A549 (cell line): ENCODE data around the gene SPIN1. TPM values are rescaled to one million over a fixed set of nuclear protein-coding genes. Genes with fewer than 3 reads are reported as not detected.

Experiments
- ATAC-seq, 2 experiments: fragments of 200-7000 bp in 1 of 2; fragments of >200 bp in 1 of 2; cut with Nextera tagmentation in 1 of 2; cut with Tn5 transposase in 1 of 2; 3 replicates each; pipeline versions ENCODE4 v1.8.0 to v1.9.1; 2018 to 2020; ENCODE audit warnings: mild to moderate bottlenecking in 1 of 2, moderate library complexity in 1 of 2
- CTCF ChIA-PET: fragments of 300-600 bp; sonication (Branson Sonifier 250); formaldehyde crosslinking; extraction: SDS; loops from one replicate; lab custom pipeline; 2021; ENCODE audit warnings: antibody characterized with exemption, inconsistent platforms; lab: Yijun Ruan, JAX
- POLR2A ChIA-PET: fragments of 350-600 bp; formaldehyde crosslinking; extraction: SDS; loops from one replicate; lab custom pipeline; 2021; ENCODE audit warnings: antibody characterized with exemption, inconsistent platforms; lab: Yijun Ruan, JAX
- DNase-seq, 2 experiments: peaks; one replicate each; pipeline versions ENCODE4 v3.0.0 to v3.0.0-alpha.2; 2011 to 2016; ENCODE audit warnings: low read depth in 1 of 2, low spot score in 1 of 2
- FAIRE-seq: peaks from 2 replicates; lab custom pipeline; 2011; peaks lifted over from hg19 to GRCh38; lab: Jason Lieb, UNC
- H3K27ac ChIP-seq, 2 experiments: fragments of >200 bp; sonication (Bioruptor Twin); formaldehyde crosslinking; 3 replicates each; pipeline ENCODE4 v1.5.1; 2016 to 2017
- H3K4me1 ChIP-seq: fragments of >200 bp; sonication (Bioruptor Twin); formaldehyde crosslinking; 3 replicates; pipeline ENCODE4 v1.6.1; 2016
- H3K4me2 ChIP-seq: fragments of >200 bp; sonication (Bioruptor Twin); formaldehyde crosslinking; 3 replicates; pipeline ENCODE4 v1.6.1; 2016
- H3K4me3 ChIP-seq: fragments of >200 bp; sonication (Bioruptor Twin); formaldehyde crosslinking; 3 replicates; pipeline ENCODE4 v1.5.1; 2016
- H3K9me3 ChIP-seq: fragments of >200 bp; sonication (Bioruptor Twin); formaldehyde crosslinking; 3 replicates; pipeline ENCODE4 v1.6.1; 2016
- BHLHE40 ChIP-seq: IDR thresholded peaks from 2 replicates; pipeline ENCODE4 v1.6.1; 2012; ENCODE audit warnings: low read depth, low read length, inconsistent platforms
- CBX2 ChIP-seq: fragments of 200-600 bp; sonication (generic); IDR thresholded peaks from 2 replicates; pipeline ENCODE4 v1.6.1; 2016; ENCODE audit warnings: low read depth, mild to moderate bottlenecking, borderline replicate concordance
- CBX8 ChIP-seq: fragments of 200-600 bp; sonication (generic); IDR thresholded peaks from 2 replicates; pipeline ENCODE4 v1.6.1; 2016
- CEBPB ChIP-seq, 2 experiments: fragments of >200 bp in 1 of 2; sonication (Bioruptor Twin) in 1 of 2; formaldehyde crosslinking in 1 of 2; IDR thresholded peaks; 2 replicates each; pipeline ENCODE4 v1.6.1; 2012 to 2016
- CHD2 ChIP-seq: fragments of 150-350 bp; IDR thresholded peaks from 2 replicates; pipeline ENCODE4 v1.6.1; 2014; ENCODE audit warnings: low read length; ENCODE audit not compliant: partially characterized antibody
- E2F6 ChIP-seq: IDR thresholded peaks from 2 replicates; pipeline ENCODE4 v1.6.1; 2012; ENCODE audit warnings: low read depth, borderline replicate concordance
- ELK1 ChIP-seq: fragments of 150-350 bp; IDR thresholded peaks from 2 replicates; pipeline ENCODE4 v1.6.1; 2014; ENCODE audit warnings: low read depth, mild to moderate bottlenecking, low read length
- FOSB ChIP-seq: fragments of 250-450 bp; sonication (Bioruptor Pico); IDR thresholded peaks from 2 replicates; pipeline ENCODE4 v1.5.0; 2020; ENCODE audit warnings: mild to moderate bottlenecking, moderate library complexity
- FOXS1 ChIP-seq: fragments of 250-450 bp; sonication (Bioruptor Pico); IDR thresholded peaks from 2 replicates; pipeline ENCODE4 v1.5.0; 2020; ENCODE audit warnings: mild to moderate bottlenecking, moderate library complexity
- GATA3 ChIP-seq: IDR thresholded peaks from 2 replicates; pipeline ENCODE4 v1.6.1; 2012; ENCODE audit warnings: borderline replicate concordance
- HES2 ChIP-seq: fragments of >200 bp; sonication (Bioruptor Twin); formaldehyde crosslinking; IDR thresholded peaks from 2 replicates; pipeline ENCODE4 v1.6.1; 2016
- HOXA7 ChIP-seq: fragments of 250-450 bp; sonication (Bioruptor Pico); IDR thresholded peaks from 2 replicates; pipeline ENCODE4 v1.5.0; 2020; ENCODE audit warnings: mild to moderate bottlenecking, moderate library complexity
- HOXB13 ChIP-seq: fragments of 250-450 bp; sonication (Bioruptor Pico); IDR thresholded peaks from 2 replicates; pipeline ENCODE4 v1.5.0; 2020; ENCODE audit warnings: low read depth, mild to moderate bottlenecking, moderate library complexity
- JUN ChIP-seq, 2 experiments: fragments of >200 bp; sonication (Bioruptor Twin); formaldehyde crosslinking; IDR thresholded peaks; 2 replicates in 1 of 2; 3 replicates in 1 of 2; pipeline ENCODE4 v1.6.1; 2016 to 2017
- KDM1A ChIP-seq: fragments of 200-600 bp; sonication (generic); IDR thresholded peaks from 2 replicates; pipeline ENCODE4 v1.6.1; 2016; ENCODE audit warnings: low read depth, mild to moderate bottlenecking
- MAFK ChIP-seq: fragments of 450-650 bp; IDR thresholded peaks from 2 replicates; pipeline ENCODE4 v1.6.1; 2014; ENCODE audit not compliant: partially characterized antibody
- MAX ChIP-seq: IDR thresholded peaks from 2 replicates; pipeline ENCODE4 v1.6.1; 2012
- MYC ChIP-seq: IDR thresholded peaks from 2 replicates; pipeline ENCODE4 v1.6.1; 2012; ENCODE audit warnings: mild to moderate bottlenecking, inconsistent platforms, low read length, improper control_type of control experiment, borderline replicate concordance
- NFE2L2 ChIP-seq: fragments of 150-350 bp; conservative IDR thresholded peaks from 2 replicates; pipeline ENCODE4 v1.6.1; 2014; ENCODE audit warnings: low read length
- NR3C1 ChIP-seq: fragments of >200 bp; sonication (Bioruptor Twin); formaldehyde crosslinking; IDR thresholded peaks from 3 replicates; pipeline ENCODE4 v1.6.1; 2017
- RNF2 ChIP-seq: fragments of 200-600 bp; sonication (generic); IDR thresholded peaks from 2 replicates; pipeline ENCODE4 v1.6.1; 2016; ENCODE audit warnings: low read depth, mild to moderate bottlenecking, antibody characterized with exemption, moderate library complexity, borderline replicate concordance
- WGBS: methylation state at CpG from one replicate; pipeline ENCODE4 v1.1.6; 2017; ENCODE audit errors: missing lambda C conversion rate; 5-methylcytosine and 5-hydroxymethylcytosine counted together
- polyA plus RNA-seq, 4 experiments: library from polyadenylated mRNA; depleted of rRNA in 3 of 4; stranded (reverse); fragments of >200 nt; fragmentation: RNase III in 1 of 4; extraction: RNeasy Plus Mini Kit Qiagen cat#74134 plus additional on column Dnase treatment in 1 of 4; gene quantifications; 2 replicates in 3 of 4; 3 replicates in 1 of 4; pipeline ENCODE4 v1.2.3, GENCODE V29; 2011 to 2017
- TF ChIP-seq, protein P1 (sequence below): fragments of 250-450 bp; sonication (Bioruptor Pico); IDR thresholded peaks from 2 replicates; pipeline ENCODE4 v1.5.0; 2020; ENCODE audit warnings: low read depth, mild to moderate bottlenecking, moderate library complexity
- TF ChIP-seq, protein P2 (sequence below): fragments of 200-600 bp; sonication (generic); IDR thresholded peaks from 2 replicates; pipeline ENCODE4 v1.6.1; 2016; ENCODE audit warnings: antibody characterized with exemption, mild to moderate bottlenecking, moderate library complexity
- TF ChIP-seq, protein P3 (sequence below): IDR thresholded peaks from 2 replicates; pipeline ENCODE4 v1.6.1; 2012
- TF ChIP-seq, protein P4 (sequence below): fragments of >200 bp; sonication (Bioruptor Twin); formaldehyde crosslinking; IDR thresholded peaks from 3 replicates; pipeline ENCODE4 v1.6.1; 2016
- TF ChIP-seq, protein P5 (sequence below): fragments of 450-650 bp; IDR thresholded peaks from 2 replicates; pipeline ENCODE4 v1.6.1; 2014; ENCODE audit warnings: antibody characterized with exemption

SPIN1 gene
- polyA plus RNA-seq, 2 of the 4 experiments (the other 2 are of a cell fraction), result 47.8 to 83.9 TPM

DNA sequence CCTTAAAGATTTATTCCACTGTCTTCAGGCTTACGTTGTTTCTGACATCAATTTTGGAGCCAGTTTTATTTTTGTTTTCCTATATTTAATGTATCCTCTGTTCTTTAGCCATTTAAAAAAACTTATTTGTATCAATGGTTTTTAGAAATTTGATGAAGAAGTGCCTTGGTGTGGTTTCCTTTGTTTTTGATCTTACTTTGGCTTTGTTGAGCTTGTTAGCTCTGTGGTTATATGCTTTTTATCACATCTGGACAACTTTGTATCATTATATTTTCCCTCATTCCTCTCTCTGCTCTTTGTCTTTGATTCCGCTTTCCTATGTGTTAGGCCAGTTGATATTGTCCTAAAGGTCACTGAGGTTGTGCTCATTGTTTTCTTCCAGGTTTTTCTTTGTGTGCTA lies 58.5 kb downstream of the SPIN1 start:
- no peak for ATAC-seq
- POLR2A ChIA-PET, result no interaction called here
- Histone ChIP-seq H3K9me3 (no peaks in the 10 kb centered on the region), H3K4me2 (no peak overlapping the region), H3K4me1 (no peaks in the 10 kb centered on the region; the same call in 2 of the 3 replicates), H3K27ac (no peak overlapping the region), H3K4me3 (no peak overlapping the region)
- DNase-seq, result no peak
- TF ChIP-seq, protein P1, sequence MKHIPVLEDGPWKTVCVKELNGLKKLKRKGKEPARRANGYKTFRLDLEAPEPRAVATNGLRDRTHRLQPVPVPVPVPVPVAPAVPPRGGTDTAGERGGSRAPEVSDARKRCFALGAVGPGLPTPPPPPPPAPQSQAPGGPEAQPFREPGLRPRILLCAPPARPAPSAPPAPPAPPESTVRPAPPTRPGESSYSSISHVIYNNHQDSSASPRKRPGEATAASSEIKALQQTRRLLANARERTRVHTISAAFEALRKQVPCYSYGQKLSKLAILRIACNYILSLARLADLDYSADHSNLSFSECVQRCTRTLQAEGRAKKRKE (CRISPR knock-in tag), result no peak
- no peak for TF ChIP-seq CEBPB (IDR thresholded peaks at IDR 0.05)
- TF ChIP-seq, protein P2, sequence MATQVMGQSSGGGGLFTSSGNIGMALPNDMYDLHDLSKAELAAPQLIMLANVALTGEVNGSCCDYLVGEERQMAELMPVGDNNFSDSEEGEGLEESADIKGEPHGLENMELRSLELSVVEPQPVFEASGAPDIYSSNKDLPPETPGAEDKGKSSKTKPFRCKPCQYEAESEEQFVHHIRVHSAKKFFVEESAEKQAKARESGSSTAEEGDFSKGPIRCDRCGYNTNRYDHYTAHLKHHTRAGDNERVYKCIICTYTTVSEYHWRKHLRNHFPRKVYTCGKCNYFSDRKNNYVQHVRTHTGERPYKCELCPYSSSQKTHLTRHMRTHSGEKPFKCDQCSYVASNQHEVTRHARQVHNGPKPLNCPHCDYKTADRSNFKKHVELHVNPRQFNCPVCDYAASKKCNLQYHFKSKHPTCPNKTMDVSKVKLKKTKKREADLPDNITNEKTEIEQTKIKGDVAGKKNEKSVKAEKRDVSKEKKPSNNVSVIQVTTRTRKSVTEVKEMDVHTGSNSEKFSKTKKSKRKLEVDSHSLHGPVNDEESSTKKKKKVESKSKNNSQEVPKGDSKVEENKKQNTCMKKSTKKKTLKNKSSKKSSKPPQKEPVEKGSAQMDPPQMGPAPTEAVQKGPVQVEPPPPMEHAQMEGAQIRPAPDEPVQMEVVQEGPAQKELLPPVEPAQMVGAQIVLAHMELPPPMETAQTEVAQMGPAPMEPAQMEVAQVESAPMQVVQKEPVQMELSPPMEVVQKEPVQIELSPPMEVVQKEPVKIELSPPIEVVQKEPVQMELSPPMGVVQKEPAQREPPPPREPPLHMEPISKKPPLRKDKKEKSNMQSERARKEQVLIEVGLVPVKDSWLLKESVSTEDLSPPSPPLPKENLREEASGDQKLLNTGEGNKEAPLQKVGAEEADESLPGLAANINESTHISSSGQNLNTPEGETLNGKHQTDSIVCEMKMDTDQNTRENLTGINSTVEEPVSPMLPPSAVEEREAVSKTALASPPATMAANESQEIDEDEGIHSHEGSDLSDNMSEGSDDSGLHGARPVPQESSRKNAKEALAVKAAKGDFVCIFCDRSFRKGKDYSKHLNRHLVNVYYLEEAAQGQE, result no peak
- TF ChIP-seq JUN (IDR thresholded peaks at IDR 0.05), result no peak
- no peak for TF ChIP-seq CBX8
- TF ChIP-seq HES2, result no peak
- no peak for TF ChIP-seq BHLHE40
- no peak for TF ChIP-seq NFE2L2
- TF ChIP-seq ELK1, result no peak
- no peak for TF ChIP-seq RNF2
- TF ChIP-seq KDM1A, result no peak
- TF ChIP-seq NR3C1, result no peak
- TF ChIP-seq MYC, result no peak
- no peak for TF ChIP-seq MAX
- TF ChIP-seq GATA3, result no peak
- no peak for TF ChIP-seq FOXS1
- FAIRE-seq, result no peak
- CTCF ChIA-PET, result interaction anchor here (1.3 to 1.4 kb wide), 2 partner anchors 17 to 40 kb away, joined by 3 to 5 read pairs; no protein-coding TSS in a partner anchor
- 93% methylated on average over 2 of the region's 2 CpGs for WGBS

- ChIA-PET CTCF (interaction anchor here (1.3 to 1.4 kb wide), 2 partner anchors 17 to 39 kb away, joined by 3 to 5 read pairs; no protein-coding TSS in a partner anchor), POLR2A (no interaction called here)
- no peak overlapping the region for H3K4me2 ChIP-seq
- no peak overlapping the region for H3K4me3 ChIP-seq
- H3K9me3 ChIP-seq, result no peaks in the 10 kb centered on the region
- no peak for ATAC-seq
- no peak for DNase-seq
- H3K27ac ChIP-seq, result no peak overlapping the region
- FAIRE-seq, result no peak
- H3K4me1 ChIP-seq, result no peaks in the 10 kb centered on the region; the same call in 2 of the 3 replicates
- 93% methylated on average over 4 of the region's 4 CpGs for WGBS
- TF ChIP-seq FOSB (CRISPR knock-in tag) (no peak), CBX2 (no peak), NR3C1 (no peak), E2F6 (no peak), NFE2L2 (no peak), GATA3 (no peak), MAFK (no peak), HOXA7 (CRISPR knock-in tag) (no peak), HOXB13 (CRISPR knock-in tag) (no peak), CBX8 (no peak), CHD2 (no peak)
- TF ChIP-seq, protein P3, sequence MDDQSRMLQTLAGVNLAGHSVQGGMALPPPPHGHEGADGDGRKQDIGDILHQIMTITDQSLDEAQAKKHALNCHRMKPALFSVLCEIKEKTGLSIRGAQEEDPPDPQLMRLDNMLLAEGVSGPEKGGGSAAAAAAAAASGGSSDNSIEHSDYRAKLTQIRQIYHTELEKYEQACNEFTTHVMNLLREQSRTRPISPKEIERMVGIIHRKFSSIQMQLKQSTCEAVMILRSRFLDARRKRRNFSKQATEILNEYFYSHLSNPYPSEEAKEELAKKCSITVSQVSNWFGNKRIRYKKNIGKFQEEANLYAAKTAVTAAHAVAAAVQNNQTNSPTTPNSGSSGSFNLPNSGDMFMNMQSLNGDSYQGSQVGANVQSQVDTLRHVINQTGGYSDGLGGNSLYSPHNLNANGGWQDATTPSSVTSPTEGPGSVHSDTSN, result no peak
- TF ChIP-seq, protein P4, sequence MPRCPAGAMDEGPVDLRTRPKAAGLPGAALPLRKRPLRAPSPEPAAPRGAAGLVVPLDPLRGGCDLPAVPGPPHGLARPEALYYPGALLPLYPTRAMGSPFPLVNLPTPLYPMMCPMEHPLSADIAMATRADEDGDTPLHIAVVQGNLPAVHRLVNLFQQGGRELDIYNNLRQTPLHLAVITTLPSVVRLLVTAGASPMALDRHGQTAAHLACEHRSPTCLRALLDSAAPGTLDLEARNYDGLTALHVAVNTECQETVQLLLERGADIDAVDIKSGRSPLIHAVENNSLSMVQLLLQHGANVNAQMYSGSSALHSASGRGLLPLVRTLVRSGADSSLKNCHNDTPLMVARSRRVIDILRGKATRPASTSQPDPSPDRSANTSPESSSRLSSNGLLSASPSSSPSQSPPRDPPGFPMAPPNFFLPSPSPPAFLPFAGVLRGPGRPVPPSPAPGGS, result no peak
- TF ChIP-seq, protein P1 (CRISPR knock-in tag), result no peak
- TF ChIP-seq, protein P5, sequence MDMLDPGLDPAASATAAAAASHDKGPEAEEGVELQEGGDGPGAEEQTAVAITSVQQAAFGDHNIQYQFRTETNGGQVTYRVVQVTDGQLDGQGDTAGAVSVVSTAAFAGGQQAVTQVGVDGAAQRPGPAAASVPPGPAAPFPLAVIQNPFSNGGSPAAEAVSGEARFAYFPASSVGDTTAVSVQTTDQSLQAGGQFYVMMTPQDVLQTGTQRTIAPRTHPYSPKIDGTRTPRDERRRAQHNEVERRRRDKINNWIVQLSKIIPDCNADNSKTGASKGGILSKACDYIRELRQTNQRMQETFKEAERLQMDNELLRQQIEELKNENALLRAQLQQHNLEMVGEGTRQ, result no peak
Measured at GRCh38 chr9:88447431-88447830, 59.2 kb downstream of the SPIN1 start.
